ENCODE measurements around the gene MYPOP.

Gene MYPOP

DNA sequence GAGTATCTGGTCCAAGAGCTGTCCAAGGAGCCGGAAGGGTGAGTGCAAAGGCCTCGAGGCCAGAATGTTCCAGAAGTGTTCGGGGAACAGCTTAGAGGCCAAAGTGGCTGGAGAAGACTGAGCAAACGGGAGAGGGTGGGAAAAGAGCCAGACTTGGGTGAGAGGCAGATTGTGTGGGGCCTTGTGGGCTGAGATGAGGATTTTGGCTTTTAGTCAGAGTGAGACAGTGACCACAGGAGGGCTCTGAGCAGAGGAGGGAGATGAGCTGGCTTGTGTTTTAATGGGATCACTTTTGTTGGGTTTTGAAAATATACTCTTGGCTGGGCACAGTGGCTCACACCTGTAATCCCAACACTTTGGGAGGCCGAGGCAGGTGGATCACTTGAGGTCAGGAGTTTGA is 6.5 kb upstream of the MYPOP start:
- FAIRE-seq: no peak
- no peak for DNase-seq (ENCODE audit: insufficient read length, low spot score)
- TF ChIP-seq, protein P1, sequence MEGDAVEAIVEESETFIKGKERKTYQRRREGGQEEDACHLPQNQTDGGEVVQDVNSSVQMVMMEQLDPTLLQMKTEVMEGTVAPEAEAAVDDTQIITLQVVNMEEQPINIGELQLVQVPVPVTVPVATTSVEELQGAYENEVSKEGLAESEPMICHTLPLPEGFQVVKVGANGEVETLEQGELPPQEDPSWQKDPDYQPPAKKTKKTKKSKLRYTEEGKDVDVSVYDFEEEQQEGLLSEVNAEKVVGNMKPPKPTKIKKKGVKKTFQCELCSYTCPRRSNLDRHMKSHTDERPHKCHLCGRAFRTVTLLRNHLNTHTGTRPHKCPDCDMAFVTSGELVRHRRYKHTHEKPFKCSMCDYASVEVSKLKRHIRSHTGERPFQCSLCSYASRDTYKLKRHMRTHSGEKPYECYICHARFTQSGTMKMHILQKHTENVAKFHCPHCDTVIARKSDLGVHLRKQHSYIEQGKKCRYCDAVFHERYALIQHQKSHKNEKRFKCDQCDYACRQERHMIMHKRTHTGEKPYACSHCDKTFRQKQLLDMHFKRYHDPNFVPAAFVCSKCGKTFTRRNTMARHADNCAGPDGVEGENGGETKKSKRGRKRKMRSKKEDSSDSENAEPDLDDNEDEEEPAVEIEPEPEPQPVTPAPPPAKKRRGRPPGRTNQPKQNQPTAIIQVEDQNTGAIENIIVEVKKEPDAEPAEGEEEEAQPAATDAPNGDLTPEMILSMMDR (IDR thresholded peaks at IDR 0.05; ENCODE audit: insufficient read depth, missing control alignments): no peak

DNA sequence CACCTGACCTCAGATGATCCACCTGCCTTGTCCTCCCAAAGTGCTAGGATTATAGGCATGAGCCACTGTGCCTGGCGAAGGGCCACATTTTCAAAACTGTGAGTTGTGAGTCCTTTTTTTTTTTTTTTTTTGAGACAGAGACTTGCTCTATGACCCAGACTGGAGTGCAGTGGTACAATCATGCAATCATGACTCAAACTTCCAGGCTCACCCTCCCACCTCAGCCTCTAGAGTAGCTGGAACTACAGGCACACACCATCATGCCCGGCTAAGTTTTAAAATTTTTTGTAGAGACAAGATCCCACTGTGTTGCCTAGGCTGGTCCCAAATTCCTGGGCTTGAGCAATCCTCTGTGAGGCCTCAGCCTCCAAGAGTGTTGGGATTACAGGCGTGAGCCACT is 3.8 kb upstream of the MYPOP start:
- TF ChIP-seq, protein P1 (IDR thresholded peaks at IDR 0.05; ENCODE audit: insufficient read depth, missing control alignments): no peak
- no peak for DNase-seq (ENCODE audit: insufficient read length, low spot score)
- no peak for FAIRE-seq

DNA sequence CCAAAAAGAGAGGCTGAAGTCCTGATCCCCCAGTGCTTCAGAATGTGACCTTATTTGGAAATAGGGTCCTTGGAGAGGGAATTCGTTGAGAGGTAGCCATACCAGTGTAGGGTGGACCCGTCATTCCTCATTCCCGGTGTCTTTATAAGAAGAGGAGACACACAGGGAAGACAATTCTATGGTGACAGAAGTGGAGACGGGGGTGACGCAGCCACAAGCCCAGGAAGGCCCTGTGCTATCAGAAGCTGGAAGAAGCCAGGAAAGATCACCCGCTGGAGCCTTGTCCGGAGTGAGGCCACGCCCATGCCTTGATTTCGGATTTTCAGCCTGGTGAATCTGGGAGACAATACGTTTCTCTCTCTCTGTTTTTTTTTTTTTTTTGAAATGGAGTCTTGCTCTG is 2.6 kb upstream of the MYPOP start:
- DNase-seq (ENCODE audit: insufficient read length, low spot score): no peak
- FAIRE-seq: no peak
- TF ChIP-seq, protein P1 (IDR thresholded peaks at IDR 0.05; ENCODE audit: insufficient read depth, missing control alignments): no peak

DNA sequence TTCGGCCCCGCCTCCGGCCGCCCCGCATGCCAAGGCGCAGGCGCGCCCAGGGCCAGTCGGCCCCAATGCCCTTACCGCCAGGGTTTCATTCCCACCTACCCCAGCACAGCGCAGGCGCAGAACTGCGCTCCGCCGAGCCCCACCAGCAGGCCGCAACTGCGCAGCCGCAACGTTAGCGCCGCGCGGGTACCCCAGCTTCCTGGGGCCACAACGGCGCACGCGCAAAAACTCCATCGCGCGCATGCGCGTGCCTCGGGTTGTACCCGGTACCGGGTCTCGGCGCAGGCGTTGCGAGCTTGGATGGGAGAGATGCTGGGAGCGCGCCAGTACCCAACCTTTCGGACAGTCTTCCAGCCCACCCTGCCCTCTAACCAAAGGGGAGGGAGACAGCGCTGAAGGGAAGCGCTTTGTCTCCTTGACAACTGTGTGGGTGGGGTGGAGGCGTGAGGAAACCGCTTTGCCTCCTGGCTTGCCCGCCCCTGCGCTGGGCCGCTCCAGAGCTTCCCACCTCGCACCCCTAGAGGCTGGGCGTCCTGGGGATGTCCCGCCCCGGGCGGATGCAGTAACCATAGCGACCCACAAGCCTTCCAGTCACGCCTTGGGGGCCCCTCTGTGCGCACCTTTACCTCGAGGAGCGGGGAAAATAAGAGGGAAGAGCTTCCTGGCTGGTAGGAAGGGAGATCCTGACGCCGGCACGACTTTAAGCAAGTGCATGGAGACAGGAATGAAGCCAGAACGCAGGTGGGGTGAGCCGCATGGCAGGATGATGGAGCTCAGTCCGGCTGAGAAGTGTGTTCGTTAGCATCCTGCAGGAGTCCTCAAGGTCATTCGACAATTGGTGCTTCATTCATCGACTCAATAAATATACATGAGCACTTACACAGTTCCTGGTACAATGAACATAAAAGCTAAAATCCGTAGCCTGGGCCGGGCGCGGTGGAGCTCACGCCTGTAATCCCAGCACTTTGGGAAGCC is 525 bp upstream of the MYPOP start:
- TF ChIP-seq, protein P1 (IDR thresholded peaks at IDR 0.05; ENCODE audit: insufficient read depth, missing control alignments): no peak
- peak; percentile 97 for DNase-seq (ENCODE audit: insufficient read length, low spot score)
- FAIRE-seq: no peak

DNA sequence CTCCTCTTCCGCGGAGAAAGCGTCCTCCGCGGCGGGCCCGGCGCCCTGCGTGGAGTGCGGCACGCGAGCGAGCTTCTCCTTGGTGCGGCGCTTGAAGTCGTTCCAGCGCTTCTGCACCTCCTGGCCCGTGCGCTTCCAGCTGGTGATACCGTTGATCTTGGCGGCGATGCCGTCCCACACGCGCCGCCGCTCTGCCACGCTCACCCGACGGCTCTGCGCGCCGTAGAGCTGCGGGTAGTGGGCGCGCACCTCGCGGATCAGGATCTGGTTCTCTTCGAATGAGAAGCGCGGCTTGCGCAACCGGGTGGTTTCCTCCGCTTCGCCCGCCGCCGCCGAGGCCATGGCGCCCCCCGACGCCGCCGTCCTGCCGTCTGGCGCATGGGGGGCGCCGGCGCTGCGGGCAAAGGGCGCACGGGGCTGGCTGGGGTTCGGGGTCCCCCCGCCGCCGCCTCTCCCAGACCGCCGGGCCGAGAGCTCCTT is 941 bp downstream of the MYPOP start:
- FAIRE-seq (no peak), DNase-seq (ENCODE audit: insufficient read length, low spot score) (no peak)
- TF ChIP-seq, protein P1 (IDR thresholded peaks at IDR 0.05; ENCODE audit: insufficient read depth, missing control alignments): no peak

DNA sequence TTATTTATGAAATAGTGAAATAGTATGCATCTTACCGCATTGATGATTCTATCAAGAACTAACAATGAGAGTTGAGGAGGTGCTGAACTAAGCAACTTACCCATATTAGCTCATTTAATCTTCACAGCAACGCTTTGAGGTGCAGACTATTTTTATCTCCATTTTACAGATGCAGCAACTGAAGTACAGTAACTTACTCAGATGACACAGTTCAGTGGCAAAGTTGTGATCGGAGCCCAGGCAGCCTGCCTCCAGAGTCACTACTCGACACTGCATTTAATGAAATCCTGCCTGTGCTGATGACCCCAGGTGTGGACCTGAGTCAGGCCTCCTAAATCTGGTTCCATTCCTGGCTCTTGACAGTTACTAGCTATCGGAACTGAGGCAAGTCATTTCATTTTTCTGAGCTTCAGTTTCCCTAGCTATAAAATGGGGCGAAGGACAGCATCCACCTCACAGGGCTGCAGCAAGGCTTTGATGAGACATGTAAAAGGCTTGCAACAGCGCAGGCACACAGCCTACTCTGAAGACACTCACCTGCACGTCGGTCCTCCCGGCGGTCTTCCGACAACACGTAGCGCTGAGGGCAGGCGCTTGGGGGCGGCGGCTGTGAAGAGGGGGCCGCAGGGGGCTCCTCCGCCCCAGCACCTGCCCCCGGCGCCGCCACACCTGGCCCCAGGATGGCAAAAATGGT is 1.5 kb downstream of the MYPOP start:
- TF ChIP-seq, protein P1 (IDR thresholded peaks at IDR 0.05; ENCODE audit: insufficient read depth, missing control alignments): no peak
- FAIRE-seq (no peak), DNase-seq (ENCODE audit: insufficient read length, low spot score) (no peak)

Data from D721Med (cell line).